Nephron (organoid): ENCODE results near the gene ANO2.

ENCODE experiments used
- H3K27ac Mint-ChIP-seq, 3 experiments: 2 replicates each; pipeline ENCODE4 v1.8.0; 2020; ENCODE audit warnings: mixed read lengths in 3 of 3, mild to moderate bottlenecking in 2 of 3, moderate library complexity in 1 of 3
- H3K27me3 Mint-ChIP-seq: 2 replicates; pipeline ENCODE4 v1.8.0; 2021; ENCODE audit warnings: low read depth, mild to moderate bottlenecking, moderate library complexity, mixed read lengths
- H3K36me3 Mint-ChIP-seq: 2 replicates; pipeline ENCODE4 v1.8.0; 2020; ENCODE audit warnings: low read depth, mixed read lengths
- H3K4me1 Mint-ChIP-seq: 2 replicates; pipeline ENCODE4 v1.8.0; 2020; ENCODE audit warnings: mixed read lengths
- H3K4me3 Mint-ChIP-seq, 3 experiments: 2 replicates each; pipeline ENCODE4 v1.8.0; 2020; ENCODE audit warnings: mild to moderate bottlenecking in 3 of 3, mixed read lengths in 3 of 3, moderate library complexity in 2 of 3
- H3K9me3 Mint-ChIP-seq: 2 replicates; pipeline ENCODE4 v1.8.0; 2020; ENCODE audit warnings: mixed read lengths
- TF ChIP-seq, protein P1 (sequence below), 3 experiments: fragments of 200-600 bp; sonication (generic); IDR thresholded peaks; one replicate each; pipeline ENCODE4 v1.5.0; 2021; ENCODE audit warnings: antibody characterized with exemption in 3 of 3; ENCODE audit not compliant: unreplicated experiment in 3 of 3

ANO2 gene

DNA sequence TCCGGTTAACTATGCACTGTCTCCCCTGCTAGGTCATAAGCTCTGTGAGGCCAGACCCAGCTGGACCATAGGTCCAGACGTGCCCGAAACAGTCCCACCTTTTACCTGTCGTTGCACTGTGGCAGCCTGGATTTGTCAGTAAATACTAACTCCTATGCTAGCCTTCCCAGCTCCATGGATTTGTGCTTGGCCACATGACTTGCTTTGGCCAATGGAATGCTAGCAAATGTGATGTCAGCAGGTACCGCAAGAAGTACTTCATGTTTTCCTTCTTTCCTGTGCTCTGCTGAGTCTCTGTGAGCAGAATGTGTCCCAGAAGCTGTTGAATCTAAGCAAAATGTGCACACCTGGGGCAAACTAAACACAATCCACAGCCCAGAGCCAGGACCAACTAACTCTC lies 157.2 kb downstream of the ANO2 start:
- H3K27me3 Mint-ChIP-seq, result peaks cover 33% of the 10 kb centered on the region
- no peak overlapping the region for H3K27ac Mint-ChIP-seq
- H3K9me3 Mint-ChIP-seq, result no peaks in the 10 kb centered on the region
- TF ChIP-seq, protein P1, sequence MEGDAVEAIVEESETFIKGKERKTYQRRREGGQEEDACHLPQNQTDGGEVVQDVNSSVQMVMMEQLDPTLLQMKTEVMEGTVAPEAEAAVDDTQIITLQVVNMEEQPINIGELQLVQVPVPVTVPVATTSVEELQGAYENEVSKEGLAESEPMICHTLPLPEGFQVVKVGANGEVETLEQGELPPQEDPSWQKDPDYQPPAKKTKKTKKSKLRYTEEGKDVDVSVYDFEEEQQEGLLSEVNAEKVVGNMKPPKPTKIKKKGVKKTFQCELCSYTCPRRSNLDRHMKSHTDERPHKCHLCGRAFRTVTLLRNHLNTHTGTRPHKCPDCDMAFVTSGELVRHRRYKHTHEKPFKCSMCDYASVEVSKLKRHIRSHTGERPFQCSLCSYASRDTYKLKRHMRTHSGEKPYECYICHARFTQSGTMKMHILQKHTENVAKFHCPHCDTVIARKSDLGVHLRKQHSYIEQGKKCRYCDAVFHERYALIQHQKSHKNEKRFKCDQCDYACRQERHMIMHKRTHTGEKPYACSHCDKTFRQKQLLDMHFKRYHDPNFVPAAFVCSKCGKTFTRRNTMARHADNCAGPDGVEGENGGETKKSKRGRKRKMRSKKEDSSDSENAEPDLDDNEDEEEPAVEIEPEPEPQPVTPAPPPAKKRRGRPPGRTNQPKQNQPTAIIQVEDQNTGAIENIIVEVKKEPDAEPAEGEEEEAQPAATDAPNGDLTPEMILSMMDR (IDR thresholded peaks at IDR 0.05; ENCODE audit: unreplicated experiment in 3 of 3), result no peak
- no peak overlapping the region for H3K4me3 Mint-ChIP-seq
- H3K36me3 Mint-ChIP-seq, result no peaks in the 10 kb centered on the region
- H3K4me1 Mint-ChIP-seq, result peaks cover 20% of the 10 kb centered on the region

DNA sequence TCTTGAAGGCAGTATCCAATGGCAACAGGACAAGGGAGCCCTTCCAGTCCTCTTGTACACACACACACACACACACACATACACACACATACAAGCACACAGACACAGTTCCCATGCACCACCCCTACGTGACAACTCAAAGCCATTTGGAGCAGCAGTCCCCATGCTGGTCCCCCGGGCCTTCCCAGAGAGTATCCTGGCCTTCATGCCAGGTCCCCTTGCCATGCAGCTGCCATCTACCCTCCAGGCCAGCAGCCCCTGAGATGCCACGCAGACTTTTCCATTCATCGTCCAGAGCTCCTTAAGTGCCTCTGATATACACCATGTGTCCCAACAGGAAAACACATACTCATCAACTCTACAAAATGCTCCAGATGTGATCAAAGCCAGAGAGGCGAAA lies 159.5 kb downstream of the ANO2 start:
- no peaks in the 10 kb centered on the region for H3K36me3 Mint-ChIP-seq
- H3K27me3 Mint-ChIP-seq, result peaks cover 28% of the 10 kb centered on the region
- TF ChIP-seq, protein P1 (IDR thresholded peaks at IDR 0.05; ENCODE audit: unreplicated experiment in 3 of 3), result no peak
- peak overlapping the region in 1 of 3 experiments; percentile 30 for H3K27ac Mint-ChIP-seq
- H3K4me1 Mint-ChIP-seq, result peaks cover 14% of the 10 kb centered on the region
- no peak overlapping the region for H3K4me3 Mint-ChIP-seq
- H3K9me3 Mint-ChIP-seq, result no peaks in the 10 kb centered on the region

DNA sequence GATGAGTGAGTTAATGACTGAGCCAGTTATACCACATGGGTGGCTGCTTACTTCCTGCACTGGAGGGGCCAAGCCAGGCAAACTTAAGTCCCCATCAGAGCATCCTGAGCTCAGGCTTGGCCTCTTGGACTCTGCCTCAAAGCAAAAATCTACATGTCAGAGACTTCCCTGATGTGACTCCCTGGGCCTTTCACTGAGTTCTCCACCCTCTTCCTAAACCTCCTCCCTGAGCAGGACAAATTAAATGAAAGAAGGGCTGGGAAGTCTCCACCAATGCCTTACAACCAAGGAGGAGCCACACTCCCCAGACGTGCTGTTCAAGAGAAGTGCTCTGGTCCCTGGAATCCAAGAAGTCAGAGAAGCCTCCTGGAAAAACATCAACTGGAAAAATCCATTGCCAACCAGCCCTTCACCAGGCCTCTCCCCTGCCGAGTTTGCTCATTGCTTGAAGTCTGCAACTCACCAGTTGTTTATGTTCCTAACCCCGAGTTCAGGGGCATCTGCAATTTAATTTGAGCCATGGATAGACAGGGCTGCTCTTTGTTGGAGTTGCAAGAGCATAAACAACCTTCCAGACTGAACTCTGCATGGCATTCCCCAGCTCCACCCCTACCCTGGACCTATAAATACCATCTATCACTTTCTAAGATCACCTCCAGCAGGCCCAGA lies 160.5 kb downstream of the ANO2 start:
- H3K27me3 Mint-ChIP-seq, result peaks cover 18% of the 10 kb centered on the region
- H3K9me3 Mint-ChIP-seq, result no peaks in the 10 kb centered on the region
- no peaks in the 10 kb centered on the region for H3K36me3 Mint-ChIP-seq
- TF ChIP-seq, protein P1 (IDR thresholded peaks at IDR 0.05; ENCODE audit: unreplicated experiment in 3 of 3), result no peak
- H3K4me1 Mint-ChIP-seq, result peaks cover 17% of the 10 kb centered on the region
- peak overlapping the region in 1 of 3 experiments; percentile 35 for H3K27ac Mint-ChIP-seq
- no peak overlapping the region for H3K4me3 Mint-ChIP-seq

DNA sequence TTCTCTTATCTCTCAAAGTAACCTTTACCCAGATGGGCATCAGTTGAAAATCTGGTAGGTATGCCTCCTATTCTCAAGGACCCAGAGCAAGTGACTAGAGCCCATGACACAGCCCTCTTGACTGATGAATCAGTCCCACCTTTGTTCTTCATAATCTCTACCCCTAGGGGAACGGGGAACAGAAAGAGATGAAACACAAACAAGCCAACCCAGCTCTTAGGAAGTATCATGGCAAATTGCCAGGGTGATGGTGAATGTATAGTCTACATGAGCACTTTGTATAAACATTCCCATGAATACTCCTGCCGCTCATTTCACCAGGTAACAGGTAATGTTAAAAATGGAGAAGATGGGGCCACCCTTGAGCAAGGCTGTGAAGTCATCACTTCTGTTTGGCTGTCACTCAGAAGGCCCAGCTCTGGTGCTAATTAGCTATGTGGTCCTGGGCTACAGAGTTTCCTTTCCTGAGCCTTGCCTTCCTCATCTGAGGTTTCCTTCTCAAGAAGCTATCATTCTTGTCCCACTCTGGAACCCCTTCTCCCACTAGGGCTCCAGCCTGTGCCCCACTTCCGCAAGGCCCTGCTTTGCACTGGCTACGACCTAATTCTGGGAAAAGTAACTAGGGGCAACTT lies 161.7 kb downstream of the ANO2 start:
- Mint-ChIP-seq H3K9me3 (no peaks in the 10 kb centered on the region), H3K4me3 (no peak overlapping the region), H3K27ac (no peak overlapping the region), H3K4me1 (peaks cover 24% of the 10 kb centered on the region), H3K27me3 (peaks cover 16% of the 10 kb centered on the region), H3K36me3 (no peaks in the 10 kb centered on the region)
- TF ChIP-seq, protein P1 (IDR thresholded peaks at IDR 0.05; ENCODE audit: unreplicated experiment in 3 of 3), result no peak

DNA sequence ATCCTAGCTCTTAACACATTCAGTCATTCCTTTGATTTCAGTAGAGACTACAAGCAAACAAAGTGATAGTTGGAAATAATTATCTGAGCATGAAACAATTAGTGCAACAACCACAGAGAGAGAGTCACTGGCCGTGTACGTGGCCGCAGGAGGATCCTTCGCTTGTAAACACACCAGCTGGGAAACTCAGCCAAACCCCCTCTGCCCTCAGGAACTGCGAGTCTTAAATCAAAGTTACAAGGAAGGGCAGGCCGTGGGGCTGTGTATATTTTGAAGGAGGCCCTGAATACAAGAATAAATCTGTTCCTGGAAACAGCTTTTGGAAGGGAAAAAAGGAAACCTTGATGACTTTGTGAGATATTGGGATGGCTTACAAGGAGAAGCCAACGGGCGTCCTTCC lies 164.5 kb downstream of the ANO2 start:
- peak overlapping the region; percentile 1 to 79 (median 35) for H3K27ac Mint-ChIP-seq
- no peaks in the 10 kb centered on the region for H3K9me3 Mint-ChIP-seq
- peaks cover 36% of the 10 kb centered on the region for H3K4me1 Mint-ChIP-seq
- TF ChIP-seq, protein P1 (IDR thresholded peaks at IDR 0.05; ENCODE audit: unreplicated experiment in 3 of 3), result no peak
- peaks cover 1% of the 10 kb centered on the region for H3K27me3 Mint-ChIP-seq
- peak overlapping the region in 1 of 3 experiments; percentile 22 for H3K4me3 Mint-ChIP-seq
- no peaks in the 10 kb centered on the region for H3K36me3 Mint-ChIP-seq

DNA sequence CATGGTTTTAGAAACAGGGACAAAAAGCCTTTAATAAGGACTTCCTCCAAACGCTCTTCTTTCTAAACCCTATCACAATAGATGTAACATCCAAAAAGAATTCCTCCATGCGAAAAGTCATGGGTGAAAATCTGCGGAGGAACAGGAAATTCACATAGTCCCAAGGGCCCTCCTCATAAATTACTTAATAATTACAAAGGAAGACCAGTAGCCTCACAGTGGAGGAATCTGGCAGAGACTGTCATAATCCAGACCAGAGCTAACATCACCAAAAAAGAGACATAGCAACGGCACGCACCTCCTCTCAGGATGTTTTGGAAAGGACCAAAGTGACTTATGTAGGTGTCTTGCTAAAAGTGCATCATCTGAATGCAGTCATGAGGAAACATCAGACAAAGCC lies 165.7 kb downstream of the ANO2 start:
- H3K4me3 Mint-ChIP-seq, result no peak overlapping the region
- no peaks in the 10 kb centered on the region for H3K9me3 Mint-ChIP-seq
- H3K27ac Mint-ChIP-seq, result peak overlapping the region; percentile 6 to 46 (median 39)
- TF ChIP-seq, protein P1 (IDR thresholded peaks at IDR 0.05; ENCODE audit: unreplicated experiment in 3 of 3), result no peak
- peaks cover 30% of the 10 kb centered on the region for H3K4me1 Mint-ChIP-seq
- H3K36me3 Mint-ChIP-seq, result no peaks in the 10 kb centered on the region
- H3K27me3 Mint-ChIP-seq, result no peaks in the 10 kb centered on the region
